Neural cell (in vitro differentiated cells): Measurements from ENCODE around the gene ALB. TPM values are rescaled to one million over a fixed set of nuclear protein-coding genes. Genes with fewer than 3 reads are reported as not detected.

Experiments
- H2AFZ ChIP-seq: fragments of 200-600, 300-800 bp; sonication (generic), shearing (Covaris generic); 2 replicates; pipeline ENCODE4 v1.6.0; 2014; ENCODE audit warnings: low read depth, mild to moderate bottlenecking, antibody characterized with exemption, low read length, moderate library complexity
- H3F3A ChIP-seq: fragments of 200-600 bp; shearing (Covaris generic); 2 replicates; pipeline ENCODE4 v1.6.1; 2016; ENCODE audit warnings: mild to moderate bottlenecking, moderate library complexity, mixed read lengths, antibody characterized with exemption, low read length; ENCODE audit not compliant: insufficient read depth, poor library complexity, severe bottlenecking
- H3K27ac ChIP-seq: fragments of 200-600, 300-800 bp; sonication (generic), shearing (Covaris generic); 2 replicates; pipeline ENCODE4 v1.5.1; 2014; ENCODE audit warnings: mild to moderate bottlenecking, low read length, moderate library complexity
- H3K27me3 ChIP-seq: fragments of 300-800, 200-600 bp; sonication (generic), shearing (Covaris generic); 2 replicates; pipeline ENCODE4 v1.6.0; 2014; ENCODE audit warnings: mild to moderate bottlenecking, low read depth, low read length, moderate library complexity; ENCODE audit not compliant: insufficient read depth
- H3K36me3 ChIP-seq: fragments of 300-800, 200-600 bp; sonication (generic), shearing (Covaris generic); 2 replicates; pipeline ENCODE4 v1.5.1; 2014; ENCODE audit warnings: mild to moderate bottlenecking, antibody characterized with exemption, low read length, moderate library complexity; ENCODE audit not compliant: insufficient read depth
- H3K4me2 ChIP-seq: fragments of 300-800, 200-600 bp; sonication (generic), shearing (Covaris generic); 2 replicates; pipeline ENCODE4 v1.6.0; 2014; ENCODE audit warnings: mild to moderate bottlenecking, low read length
- H3K4me3 ChIP-seq: fragments of 300-800, 200-600 bp; sonication (generic), shearing (Covaris generic); 2 replicates; pipeline ENCODE4 v1.5.1; 2014; ENCODE audit warnings: mild to moderate bottlenecking, low read length, moderate library complexity
- H3K79me2 ChIP-seq: fragments of 200-600 bp; shearing (Covaris generic); replicated peaks from 2 replicates; pipeline ENCODE4 v1.6.0; 2014; ENCODE audit warnings: mild to moderate bottlenecking, low read length, moderate library complexity; ENCODE audit not compliant: insufficient read depth
- H3K9ac ChIP-seq: fragments of 300-800, 200-600 bp; sonication (generic), shearing (Covaris generic); 2 replicates; pipeline ENCODE4 v1.6.1; 2016; ENCODE audit warnings: mild to moderate bottlenecking, low read length, mixed read lengths
- H3K9me2 ChIP-seq: fragments of 200-600 bp; shearing (Covaris generic); 2 replicates; pipeline ENCODE4 v1.6.1; 2016; ENCODE audit warnings: mild to moderate bottlenecking, low read length, mixed read lengths; ENCODE audit not compliant: insufficient read depth
- H3K9me3 ChIP-seq: fragments of 200-600, 300-800 bp; sonication (generic), shearing (Covaris generic); 2 replicates; pipeline ENCODE4 v1.6.1; 2016; ENCODE audit warnings: mild to moderate bottlenecking, mixed run types, low read length, moderate library complexity, mixed read lengths
- H4K20me1 ChIP-seq: fragments of 200-600 bp; shearing (Covaris generic); 2 replicates; pipeline ENCODE4 v1.6.1; 2016; ENCODE audit warnings: mild to moderate bottlenecking, mixed run types; ENCODE audit not compliant: insufficient read depth
- EP300 ChIP-seq: fragments of 450-650 bp; conservative IDR thresholded peaks from 2 replicates; pipeline ENCODE4 v1.6.1; 2014; ENCODE audit warnings: antibody characterized with exemption, mild to moderate bottlenecking, moderate library complexity; ENCODE audit not compliant: poor library complexity, severe bottlenecking
- EZH2 ChIP-seq: fragments of 200-600, 300-800 bp; shearing (Covaris generic), sonication (generic); IDR thresholded peaks from 2 replicates; pipeline ENCODE4 v1.6.1; 2014; ENCODE audit warnings: antibody characterized with exemption, low read length, borderline replicate concordance, mild to moderate bottlenecking; ENCODE audit not compliant: insufficient read depth, poor library complexity, severe bottlenecking
- MXI1 ChIP-seq: fragments of 450-650 bp; conservative IDR thresholded peaks from 2 replicates; pipeline ENCODE4 v1.6.1; 2014; ENCODE audit warnings: antibody characterized with exemption, mild to moderate bottlenecking; ENCODE audit not compliant: poor library complexity, severe bottlenecking
- POLR2AphosphoS5 ChIP-seq: IDR thresholded peaks from 2 replicates; pipeline ENCODE4 v1.6.1; 2012
- RAD21 ChIP-seq: fragments of 450-650 bp; conservative IDR thresholded peaks from 2 replicates; pipeline ENCODE4 v1.6.1; 2014; ENCODE audit warnings: antibody characterized with exemption, mild to moderate bottlenecking, moderate library complexity
- SMC3 ChIP-seq: fragments of 450-650 bp; conservative IDR thresholded peaks from 2 replicates; pipeline ENCODE4 v1.6.1; 2014; ENCODE audit warnings: antibody characterized with exemption, mild to moderate bottlenecking, moderate library complexity; ENCODE audit not compliant: poor library complexity
- TAF1 ChIP-seq: IDR thresholded peaks from 2 replicates; pipeline ENCODE4 v1.6.1; 2012; ENCODE audit warnings: low read depth
- polyA plus RNA-seq: library from polyadenylated mRNA; depleted of rRNA; stranded (reverse); fragments of >200 nt; gene quantifications from 2 replicates; pipeline ENCODE4 v1.2.3, GENCODE V29; 2014
- TF ChIP-seq, protein P1 (sequence below): IDR thresholded peaks from 2 replicates; pipeline ENCODE4 v1.6.1; 2012; ENCODE audit warnings: borderline replicate concordance
- TF ChIP-seq, protein P2 (sequence below): fragments of 450-650 bp; IDR thresholded peaks from 2 replicates; pipeline ENCODE4 v1.5.1; 2014; ENCODE audit warnings: antibody characterized with exemption, mild to moderate bottlenecking, moderate library complexity; ENCODE audit not compliant: poor library complexity, severe bottlenecking

The ALB gene
- polyA plus RNA-seq, 1 donor from 2014 or later = 3.4 TPM

GRCh38 chr4:73413294-73413755, 9.2 kb downstream of the ALB start:
- H3K36me3 ChIP-seq = no peaks in the 10 kb centered on the region
- TF ChIP-seq, protein P1, sequence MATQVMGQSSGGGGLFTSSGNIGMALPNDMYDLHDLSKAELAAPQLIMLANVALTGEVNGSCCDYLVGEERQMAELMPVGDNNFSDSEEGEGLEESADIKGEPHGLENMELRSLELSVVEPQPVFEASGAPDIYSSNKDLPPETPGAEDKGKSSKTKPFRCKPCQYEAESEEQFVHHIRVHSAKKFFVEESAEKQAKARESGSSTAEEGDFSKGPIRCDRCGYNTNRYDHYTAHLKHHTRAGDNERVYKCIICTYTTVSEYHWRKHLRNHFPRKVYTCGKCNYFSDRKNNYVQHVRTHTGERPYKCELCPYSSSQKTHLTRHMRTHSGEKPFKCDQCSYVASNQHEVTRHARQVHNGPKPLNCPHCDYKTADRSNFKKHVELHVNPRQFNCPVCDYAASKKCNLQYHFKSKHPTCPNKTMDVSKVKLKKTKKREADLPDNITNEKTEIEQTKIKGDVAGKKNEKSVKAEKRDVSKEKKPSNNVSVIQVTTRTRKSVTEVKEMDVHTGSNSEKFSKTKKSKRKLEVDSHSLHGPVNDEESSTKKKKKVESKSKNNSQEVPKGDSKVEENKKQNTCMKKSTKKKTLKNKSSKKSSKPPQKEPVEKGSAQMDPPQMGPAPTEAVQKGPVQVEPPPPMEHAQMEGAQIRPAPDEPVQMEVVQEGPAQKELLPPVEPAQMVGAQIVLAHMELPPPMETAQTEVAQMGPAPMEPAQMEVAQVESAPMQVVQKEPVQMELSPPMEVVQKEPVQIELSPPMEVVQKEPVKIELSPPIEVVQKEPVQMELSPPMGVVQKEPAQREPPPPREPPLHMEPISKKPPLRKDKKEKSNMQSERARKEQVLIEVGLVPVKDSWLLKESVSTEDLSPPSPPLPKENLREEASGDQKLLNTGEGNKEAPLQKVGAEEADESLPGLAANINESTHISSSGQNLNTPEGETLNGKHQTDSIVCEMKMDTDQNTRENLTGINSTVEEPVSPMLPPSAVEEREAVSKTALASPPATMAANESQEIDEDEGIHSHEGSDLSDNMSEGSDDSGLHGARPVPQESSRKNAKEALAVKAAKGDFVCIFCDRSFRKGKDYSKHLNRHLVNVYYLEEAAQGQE = no peak
- TF ChIP-seq MXI1 (no peak), POLR2AphosphoS5 (no peak), TAF1 (no peak), RAD21 (no peak), SMC3 (no peak), EZH2 (no peak), EP300 (no peak)
- TF ChIP-seq, protein P2, sequence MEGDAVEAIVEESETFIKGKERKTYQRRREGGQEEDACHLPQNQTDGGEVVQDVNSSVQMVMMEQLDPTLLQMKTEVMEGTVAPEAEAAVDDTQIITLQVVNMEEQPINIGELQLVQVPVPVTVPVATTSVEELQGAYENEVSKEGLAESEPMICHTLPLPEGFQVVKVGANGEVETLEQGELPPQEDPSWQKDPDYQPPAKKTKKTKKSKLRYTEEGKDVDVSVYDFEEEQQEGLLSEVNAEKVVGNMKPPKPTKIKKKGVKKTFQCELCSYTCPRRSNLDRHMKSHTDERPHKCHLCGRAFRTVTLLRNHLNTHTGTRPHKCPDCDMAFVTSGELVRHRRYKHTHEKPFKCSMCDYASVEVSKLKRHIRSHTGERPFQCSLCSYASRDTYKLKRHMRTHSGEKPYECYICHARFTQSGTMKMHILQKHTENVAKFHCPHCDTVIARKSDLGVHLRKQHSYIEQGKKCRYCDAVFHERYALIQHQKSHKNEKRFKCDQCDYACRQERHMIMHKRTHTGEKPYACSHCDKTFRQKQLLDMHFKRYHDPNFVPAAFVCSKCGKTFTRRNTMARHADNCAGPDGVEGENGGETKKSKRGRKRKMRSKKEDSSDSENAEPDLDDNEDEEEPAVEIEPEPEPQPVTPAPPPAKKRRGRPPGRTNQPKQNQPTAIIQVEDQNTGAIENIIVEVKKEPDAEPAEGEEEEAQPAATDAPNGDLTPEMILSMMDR = no peak
- no peaks in the 10 kb centered on the region for H3F3A ChIP-seq
- no peak overlapping the region for H2AFZ ChIP-seq
- H4K20me1 ChIP-seq = no peaks in the 10 kb centered on the region
- H3K79me2 ChIP-seq = no peaks in the 10 kb centered on the region
- H3K4me2 ChIP-seq = no peak overlapping the region
- H3K9me3 ChIP-seq = no peaks in the 10 kb centered on the region
- H3K9me2 ChIP-seq = no peaks in the 10 kb centered on the region
- H3K27me3 ChIP-seq = no peaks in the 10 kb centered on the region
- no peak overlapping the region for H3K4me3 ChIP-seq
- no peak overlapping the region for H3K27ac ChIP-seq
- no peak overlapping the region for H3K9ac ChIP-seq

GRCh38 chr4:73414936-73415271, 10.8 kb downstream of the ALB start:
- Histone ChIP-seq H2AFZ (no peak overlapping the region), H3K36me3 (no peaks in the 10 kb centered on the region), H3K9ac (no peak overlapping the region), H3K27ac (no peak overlapping the region), H3K9me3 (no peaks in the 10 kb centered on the region), H3K4me2 (no peak overlapping the region), H3K27me3 (no peaks in the 10 kb centered on the region), H3F3A (no peaks in the 10 kb centered on the region), H4K20me1 (no peaks in the 10 kb centered on the region), H3K4me3 (no peak overlapping the region), H3K9me2 (no peaks in the 10 kb centered on the region), H3K79me2 (no peaks in the 10 kb centered on the region)
- TF ChIP-seq, protein P2 = no peak
- TF ChIP-seq MXI1 (no peak), EZH2 (no peak), TAF1 (no peak), RAD21 (no peak), SMC3 (no peak), EP300 (no peak), POLR2AphosphoS5 (no peak)
- TF ChIP-seq, protein P1 = no peak
